IMR-90 (cell line): ENCODE data around the gene ZBTB46. TPM values are rescaled to one million over a fixed set of nuclear protein-coding genes. Genes with fewer than 3 reads are reported as not detected.

Experiments used
- ATAC-seq: fragments of 200-7000 bp; cut with Tn5 transposase; 2 replicates; pipeline ENCODE4 v1.9.1; 2020; ENCODE audit warnings: low read depth, mild to moderate bottlenecking, moderate library complexity
- BruUV-seq: library from RNA; stranded (reverse); fragments of 400-500 nt; replicated peaks from 2 replicates; lab custom pipeline; 2021; lab: Mats Ljungman, UMichigan
- CTCF ChIA-PET: fragments of 300-600 bp; formaldehyde crosslinking; extraction: SDS; loops from one replicate; lab custom pipeline; 2021; ENCODE audit warnings: antibody characterized with exemption; lab: Yijun Ruan, JAX
- POLR2A ChIA-PET: fragments of 300-600 bp; sonication (Branson Sonifier 250); formaldehyde crosslinking; loops from one replicate; lab custom pipeline; 2022; ENCODE audit warnings: antibody characterized with exemption; ENCODE audit not compliant: unreplicated experiment; lab: Charles Lee
- DNase-seq: peaks from one replicate; pipeline ENCODE4 v3.0.0; 2013
- H2AFZ ChIP-seq: replicated peaks from 2 replicates; pipeline ENCODE3; 2013; ENCODE audit warnings: low read length, mild to moderate bottlenecking; ENCODE audit not compliant: poor library complexity
- H2AK5ac ChIP-seq: 2 replicates; pipeline ENCODE4 v1.6.1; 2013; ENCODE audit warnings: low read depth, low read length, inconsistent platforms
- H2AK9ac ChIP-seq: replicated peaks from 2 replicates; pipeline ENCODE3; 2013; ENCODE audit warnings: mild to moderate bottlenecking, low read depth, low read length, moderate library complexity; ENCODE audit not compliant: poor library complexity
- H2BK120ac ChIP-seq: 2 replicates; pipeline ENCODE4 v1.6.1; 2013; ENCODE audit warnings: low read depth, low read length, inconsistent platforms
- H2BK15ac ChIP-seq: 3 replicates; pipeline ENCODE4 v1.6.1; 2013; ENCODE audit warnings: low read depth, low read length, inconsistent platforms
- H2BK20ac ChIP-seq: 2 replicates; pipeline ENCODE4 v1.6.1; 2013; ENCODE audit warnings: low read depth, mild to moderate bottlenecking, inconsistent platforms, low read length, moderate library complexity
- H2BK5ac ChIP-seq: 2 replicates; pipeline ENCODE4 v1.6.1; 2013; ENCODE audit warnings: mild to moderate bottlenecking, low read depth, low read length, inconsistent platforms; ENCODE audit not compliant: poor library complexity, severe bottlenecking
- H3K14ac ChIP-seq: replicated peaks from 2 replicates; pipeline ENCODE4 v1.6.1; 2013; ENCODE audit warnings: low read depth, low read length, inconsistent platforms
- H3K18ac ChIP-seq: 2 replicates; pipeline ENCODE4 v1.6.1; 2013; ENCODE audit warnings: low read depth, low read length, control low read depth
- H3K23ac ChIP-seq: 2 replicates; pipeline ENCODE4 v1.6.1; 2013; ENCODE audit warnings: low read depth, low read length, inconsistent platforms
- H3K27ac ChIP-seq: 2 replicates; pipeline ENCODE4 v1.5.1; 2013; ENCODE audit warnings: mild to moderate bottlenecking, control low read depth, low read length; ENCODE audit not compliant: insufficient read depth
- H3K27me3 ChIP-seq: 2 replicates; pipeline ENCODE4 v1.6.1; 2013; ENCODE audit warnings: low read length; ENCODE audit not compliant: control insufficient read depth, insufficient read depth
- H3K36me3 ChIP-seq: 2 replicates; pipeline ENCODE4 v1.6.1; 2013; ENCODE audit warnings: low read length, mixed read lengths; ENCODE audit not compliant: control insufficient read depth, insufficient read depth
- H3K4ac ChIP-seq: 2 replicates; pipeline ENCODE4 v1.6.1; 2013; ENCODE audit warnings: low read depth, low read length, inconsistent platforms
- H3K4me1 ChIP-seq: 2 replicates; pipeline ENCODE4 v1.6.1; 2013; ENCODE audit warnings: low read length, mixed read lengths; ENCODE audit not compliant: control insufficient read depth, insufficient read depth
- H3K4me2 ChIP-seq: 2 replicates; pipeline ENCODE4 v1.6.1; 2013; ENCODE audit warnings: low read depth, mild to moderate bottlenecking, control low read depth, low read length, moderate library complexity
- H3K4me3 ChIP-seq: 2 replicates; pipeline ENCODE4 v1.5.1; 2013; ENCODE audit warnings: low read depth, mild to moderate bottlenecking, control low read depth, low read length, moderate library complexity; ENCODE audit not compliant: insufficient read depth
- H3K56ac ChIP-seq: 2 replicates; pipeline ENCODE4 v1.6.1; 2013; ENCODE audit warnings: low read length, inconsistent platforms; ENCODE audit not compliant: insufficient read depth; ENCODE audit errors: extremely low read depth
- H3K79me1 ChIP-seq, 2 experiments: 2 replicates each; pipeline ENCODE4 v1.6.1; 2013; ENCODE audit warnings: low read length in 2 of 2, inconsistent platforms in 1 of 2, low read depth in 1 of 2
- H3K9ac ChIP-seq: 2 replicates; pipeline ENCODE4 v1.6.1; 2013; ENCODE audit warnings: low read depth, low read length, control low read depth
- H3K9me1 ChIP-seq: 2 replicates; pipeline ENCODE4 v1.6.1; 2013; ENCODE audit warnings: low read length, inconsistent platforms; ENCODE audit not compliant: insufficient read depth
- H3K9me3 ChIP-seq: 2 replicates; pipeline ENCODE4 v1.6.1; 2013; ENCODE audit warnings: low read length; ENCODE audit not compliant: control insufficient read depth, insufficient read depth
- H4K20me1 ChIP-seq: 2 replicates; pipeline ENCODE4 v1.6.1; 2013; ENCODE audit warnings: low read length, inconsistent platforms; ENCODE audit not compliant: insufficient read depth
- H4K5ac ChIP-seq: 2 replicates; pipeline ENCODE4 v1.6.1; 2013; ENCODE audit warnings: mild to moderate bottlenecking, low read depth, low read length, control low read depth
- H4K8ac ChIP-seq, 2 experiments: 2 replicates each; pipeline ENCODE4 v1.6.1; 2013; ENCODE audit warnings: low read depth in 2 of 2, low read length in 2 of 2, control low read depth in 1 of 2, inconsistent platforms in 1 of 2
- H4K91ac ChIP-seq: 2 replicates; pipeline ENCODE4 v1.6.1; 2013; ENCODE audit warnings: low read depth, low read length, inconsistent platforms; ENCODE audit not compliant: insufficient read depth
- BHLHE40 ChIP-seq: fragments of 150-350 bp; IDR thresholded peaks from 2 replicates; pipeline ENCODE4 v1.6.1; 2016; ENCODE audit warnings: mild to moderate bottlenecking, low read depth, low read length
- CHD1 ChIP-seq: IDR thresholded peaks from 2 replicates; pipeline ENCODE4 v1.6.1; 2012; ENCODE audit warnings: low read depth, low read length, improper control_type of control experiment
- FOS ChIP-seq: fragments of 150-350 bp; IDR thresholded peaks from 2 replicates; pipeline ENCODE4 v1.6.1; 2016; ENCODE audit warnings: low read depth, low read length
- MAFK ChIP-seq: IDR thresholded peaks from 2 replicates; pipeline ENCODE4 v1.6.1; 2012; ENCODE audit warnings: low read depth, low read length, improper control_type of control experiment
- MAZ ChIP-seq: IDR thresholded peaks from 2 replicates; pipeline ENCODE4 v1.6.1; 2012; ENCODE audit warnings: low read depth, mild to moderate bottlenecking, low read length, improper control_type of control experiment, moderate library complexity, borderline replicate concordance
- MXI1 ChIP-seq: IDR thresholded peaks from 2 replicates; pipeline ENCODE4 v1.6.1; 2012; ENCODE audit warnings: low read depth, mild to moderate bottlenecking, low read length, moderate library complexity, borderline replicate concordance
- NFE2L2 ChIP-seq: fragments of 150-350 bp; IDR thresholded peaks from 2 replicates; pipeline ENCODE4 v1.6.1; 2016; ENCODE audit warnings: low read depth, mild to moderate bottlenecking, low read length
- POLR2A ChIP-seq: IDR thresholded peaks from 2 replicates; pipeline ENCODE4 v1.6.1; 2012; ENCODE audit warnings: mild to moderate bottlenecking, low read depth, low read length
- RAD21 ChIP-seq: IDR thresholded peaks from 2 replicates; pipeline ENCODE4 v1.6.1; 2012; ENCODE audit warnings: low read length, improper control_type of control experiment
- RFX5 ChIP-seq: IDR thresholded peaks from 2 replicates; pipeline ENCODE4 v1.8.0; 2012; ENCODE audit warnings: low read depth, mild to moderate bottlenecking, low read length, moderate library complexity
- SMC3 ChIP-seq: fragments of 150-350 bp; IDR thresholded peaks from 2 replicates; pipeline ENCODE4 v1.6.1; 2016; ENCODE audit warnings: low read depth, mild to moderate bottlenecking, antibody characterized with exemption, low read length, moderate library complexity
- USF2 ChIP-seq: fragments of 150-350 bp; IDR thresholded peaks from 2 replicates; pipeline ENCODE4 v1.6.1; 2017; ENCODE audit warnings: mild to moderate bottlenecking, antibody characterized with exemption, low read length, low read depth
- WGBS, 2 experiments: methylation state at CpG; one replicate each; pipeline versions ENCODE4 v1.1.5 to v1.1.7; 2013; ENCODE audit warnings: missing lambda C conversion rate in 2 of 2; ENCODE audit not compliant: insufficient read length in 1 of 2; ENCODE audit errors: extremely low coverage in 2 of 2; 5-methylcytosine and 5-hydroxymethylcytosine counted together
- dilution Hi-C: fragments of 300-500 bp; cut with HindIII; formaldehyde crosslinking; loops from one replicate; pipeline ENCODE4 v1.14.3; 2018; ENCODE audit warnings: low sequenced_read_pairs; ENCODE audit not compliant: unreplicated experiment
- in situ Hi-C: fragments of 300-500 bp; cut with MboI; formaldehyde crosslinking; loops from 3 replicates; pipeline ENCODE4 v1.14.3; 2019; ENCODE audit warnings: low sequenced_read_pairs, inconsistent platforms, mixed read lengths
- intact Hi-C: fragments of 100-400 bp; cut with micrococcal nuclease; formaldehyde crosslinking; loops from 2 replicates; pipeline ENCODE4 v1.10.0; 2022
- polyA plus RNA-seq, 3 experiments: library from polyadenylated mRNA; depleted of rRNA; stranded (reverse); fragments of >200 nt; gene quantifications; 2 replicates each; pipeline ENCODE4 v1.2.3, GENCODE V29; 2012; ENCODE audit warnings: low replicate concordance in 1 of 3
- total RNA-seq: library from RNA; depleted of rRNA; stranded (reverse); fragments of >200 nt; gene quantifications from 2 replicates; pipeline ENCODE4 v1.2.3, GENCODE V29; 2012
- TF ChIP-seq, protein P1 (sequence below): conservative IDR thresholded peaks from 2 replicates; pipeline ENCODE4 v1.5.1; 2012; ENCODE audit warnings: mild to moderate bottlenecking, low read depth, low read length, improper control_type of control experiment

ZBTB46 gene
- total and polyA plus RNA-seq, 2 of the 4 experiments (the other 2 are of a cell fraction): 4.2 to 14.9 TPM

DNA sequence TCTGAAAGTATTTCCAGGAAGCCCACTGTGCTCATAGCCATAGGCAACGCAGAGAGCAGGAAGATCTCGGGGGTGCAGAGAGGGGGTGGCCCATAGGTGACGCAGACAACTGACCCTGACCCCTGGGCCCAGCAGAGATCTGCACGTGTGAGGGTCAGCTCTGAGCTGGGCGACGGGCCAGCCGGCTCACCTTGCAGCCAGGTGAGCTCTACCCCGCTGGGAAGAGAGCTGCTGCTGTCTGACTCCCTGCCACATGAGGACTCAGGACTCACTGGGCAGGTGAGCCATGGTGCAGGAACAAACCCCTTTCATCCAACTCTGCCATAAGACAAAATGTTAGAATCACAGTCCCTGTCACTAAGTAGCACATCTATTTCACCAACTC lies 19.6 kb downstream of the ZBTB46 start:
- no peak overlapping the region for H2BK20ac ChIP-seq
- H3K9me3 ChIP-seq: no peaks in the 10 kb centered on the region
- no peak overlapping the region for H3K14ac ChIP-seq
- H3K9ac ChIP-seq: no peak overlapping the region
- H2AK5ac ChIP-seq: no peak overlapping the region
- H3K9me1 ChIP-seq: peaks cover 17% of the 10 kb centered on the region
- H3K56ac ChIP-seq: no peak overlapping the region
- H3K4me3 ChIP-seq: no peak overlapping the region
- ChIA-PET POLR2A (no interaction called here), CTCF (no interaction called here)
- H4K20me1 ChIP-seq: peaks cover 49% of the 10 kb centered on the region
- no peak overlapping the region for H4K5ac ChIP-seq
- in situ Hi-C loops: no loop called here
- no peak overlapping the region for H3K27ac ChIP-seq
- H3K27me3 ChIP-seq: no peaks in the 10 kb centered on the region
- H2AFZ ChIP-seq: no peak overlapping the region
- no peak overlapping the region for H3K4ac ChIP-seq
- 79% methylated on average over 4 of the region's 8 CpGs; no CpG with 5 or more reads in 1 of the 2 experiments for WGBS, 2 experiments
- no peaks in the 10 kb centered on the region; the same call in 1 of the 2 replicates for H3K36me3 ChIP-seq
- H4K91ac ChIP-seq: no peak overlapping the region
- H3K4me2 ChIP-seq: no peak overlapping the region
- ATAC-seq (no peak), DNase-seq (no peak)
- no peak overlapping the region for H2BK15ac ChIP-seq
- TF ChIP-seq MXI1 (no peak), FOS (no peak), CHD1 (no peak), MAZ (no peak), NFE2L2 (no peak), MAFK (no peak), RAD21 (no peak), SMC3 (no peak), BHLHE40 (no peak), RFX5 (no peak), USF2 (no peak), POLR2A (no peak)
- TF ChIP-seq, protein P1, sequence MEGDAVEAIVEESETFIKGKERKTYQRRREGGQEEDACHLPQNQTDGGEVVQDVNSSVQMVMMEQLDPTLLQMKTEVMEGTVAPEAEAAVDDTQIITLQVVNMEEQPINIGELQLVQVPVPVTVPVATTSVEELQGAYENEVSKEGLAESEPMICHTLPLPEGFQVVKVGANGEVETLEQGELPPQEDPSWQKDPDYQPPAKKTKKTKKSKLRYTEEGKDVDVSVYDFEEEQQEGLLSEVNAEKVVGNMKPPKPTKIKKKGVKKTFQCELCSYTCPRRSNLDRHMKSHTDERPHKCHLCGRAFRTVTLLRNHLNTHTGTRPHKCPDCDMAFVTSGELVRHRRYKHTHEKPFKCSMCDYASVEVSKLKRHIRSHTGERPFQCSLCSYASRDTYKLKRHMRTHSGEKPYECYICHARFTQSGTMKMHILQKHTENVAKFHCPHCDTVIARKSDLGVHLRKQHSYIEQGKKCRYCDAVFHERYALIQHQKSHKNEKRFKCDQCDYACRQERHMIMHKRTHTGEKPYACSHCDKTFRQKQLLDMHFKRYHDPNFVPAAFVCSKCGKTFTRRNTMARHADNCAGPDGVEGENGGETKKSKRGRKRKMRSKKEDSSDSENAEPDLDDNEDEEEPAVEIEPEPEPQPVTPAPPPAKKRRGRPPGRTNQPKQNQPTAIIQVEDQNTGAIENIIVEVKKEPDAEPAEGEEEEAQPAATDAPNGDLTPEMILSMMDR: no peak
- H2AK9ac ChIP-seq: no peak overlapping the region
- no peak overlapping the region for H2BK5ac ChIP-seq
- H3K79me1 ChIP-seq: peaks cover 22 to 66% of the 10 kb centered on the region in 2 experiments
- H2BK120ac ChIP-seq: no peak overlapping the region
- H3K18ac ChIP-seq: no peak overlapping the region
- no TSS peak for BruUV-seq
- peaks cover 9% of the 10 kb centered on the region for H3K4me1 ChIP-seq
- no peak overlapping the region for H3K23ac ChIP-seq
- no peak overlapping the region for H4K8ac ChIP-seq
- intact Hi-C loops: no loop called here
- dilution Hi-C loops: no loop called here
